ENCODE results near the gene GRPEL2.
"Not testable (repeated sequence)": the region's sequence is repeated elsewhere in the genome, so short reads cannot be mapped to it uniquely, and the experiment has no call there.

The GRPEL2 gene

DNA sequence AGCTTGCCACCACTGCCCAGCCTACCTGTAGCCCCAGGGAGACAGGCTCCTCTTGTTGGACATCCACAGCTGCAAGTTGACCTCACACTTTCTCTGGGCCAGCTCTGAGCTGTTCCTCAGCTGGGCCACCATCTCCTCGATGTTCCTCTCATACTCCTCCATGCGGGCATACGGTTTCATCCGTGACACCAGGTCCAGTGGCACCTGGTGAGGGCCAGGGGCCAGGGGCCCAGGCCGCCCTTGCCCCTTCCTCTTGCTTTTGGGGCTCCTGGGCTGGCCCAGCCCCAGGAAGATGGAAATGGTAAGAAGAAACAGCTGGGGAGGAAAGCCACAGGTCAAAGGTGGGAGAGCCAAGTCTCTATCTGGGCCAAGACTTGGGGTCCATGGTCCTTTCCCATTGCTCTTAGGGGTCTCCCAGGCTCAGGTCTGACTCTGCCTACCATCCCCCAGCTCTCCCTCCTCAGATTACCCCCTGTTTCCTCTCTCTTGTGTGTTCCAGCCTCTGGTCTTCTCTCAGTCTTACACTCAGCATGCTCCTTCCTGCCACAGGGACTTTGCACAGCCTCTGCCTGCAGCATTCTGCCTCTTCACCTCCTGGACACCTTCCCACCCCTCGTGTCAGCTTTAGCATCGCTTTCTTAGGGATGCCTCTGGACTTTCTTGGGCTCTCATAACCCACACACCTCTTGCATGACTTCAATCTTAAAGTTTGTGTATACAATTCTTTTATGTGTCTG lies 31.6 kb downstream of the GRPEL2 start:
- DNase-seq (ENCODE audit: low read depth, low spot score), result no peak

DNA sequence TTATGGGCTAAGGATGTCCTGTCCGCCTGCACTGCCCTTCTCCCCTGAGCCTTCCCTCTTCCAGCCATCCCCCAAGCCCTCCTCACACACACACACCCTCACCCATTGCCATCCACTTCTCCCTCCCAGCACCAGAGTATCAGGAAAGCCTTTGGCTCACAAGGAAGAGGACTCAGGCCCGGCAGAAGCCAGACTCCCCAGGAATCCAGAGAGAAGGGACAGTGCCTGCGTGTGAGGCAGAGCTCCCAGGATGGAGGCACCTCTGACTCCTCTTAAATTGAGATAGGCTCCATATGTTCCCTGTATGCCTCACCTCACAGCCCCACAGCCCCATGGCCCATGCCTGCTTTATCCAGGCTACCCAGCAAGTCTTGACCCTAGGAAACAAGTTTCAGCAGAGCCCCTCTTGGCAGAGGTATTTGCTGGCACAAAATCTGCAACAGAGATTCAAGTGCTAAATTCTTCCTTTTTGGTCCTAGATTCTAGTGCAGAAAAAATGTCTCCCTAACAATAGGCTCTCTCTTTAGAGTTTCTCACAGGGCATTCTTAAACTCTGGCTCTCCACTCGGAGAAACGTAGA lies 33.0 kb downstream of the GRPEL2 start:
- no peak for DNase-seq (ENCODE audit: low read depth, low spot score)

DNA sequence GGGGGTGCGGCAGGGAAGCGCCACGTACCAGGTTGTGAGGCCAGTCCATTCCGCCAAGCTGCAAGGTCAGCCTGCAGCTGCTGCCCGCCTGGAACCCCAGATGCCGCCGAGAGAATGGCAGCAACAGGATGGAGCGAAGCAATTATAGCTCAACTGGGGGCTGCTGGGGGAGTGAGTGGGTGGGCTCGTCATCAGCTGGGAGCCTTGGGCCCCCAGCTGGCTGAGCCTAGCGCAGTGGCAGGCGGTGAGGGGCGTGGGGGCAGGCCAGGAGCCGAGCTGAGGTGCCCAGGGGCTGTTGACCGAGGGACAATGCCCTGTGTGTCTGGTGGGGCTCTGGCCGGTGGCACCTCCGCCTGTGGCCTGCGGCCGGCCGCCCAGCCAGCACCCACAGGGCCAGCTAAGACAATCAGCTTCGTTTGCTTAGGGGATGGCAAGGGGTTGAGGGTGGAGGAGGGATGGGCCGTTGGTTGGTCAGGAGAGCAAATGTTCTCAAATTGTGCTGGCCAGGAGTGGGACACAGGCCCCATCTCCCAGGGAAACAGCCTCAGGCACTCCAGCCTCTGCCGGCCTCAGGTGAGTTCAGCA lies 34.0 kb downstream of the GRPEL2 start, which contains the start of gene IL17B:
Gene IL17B, minus strand, starts transcription at position 116 of the 585 bp plus-strand sequence. Its CDS starts 67 bp downstream, at position 49.
- no peak for DNase-seq (ENCODE audit: low read depth, low spot score)

DNA sequence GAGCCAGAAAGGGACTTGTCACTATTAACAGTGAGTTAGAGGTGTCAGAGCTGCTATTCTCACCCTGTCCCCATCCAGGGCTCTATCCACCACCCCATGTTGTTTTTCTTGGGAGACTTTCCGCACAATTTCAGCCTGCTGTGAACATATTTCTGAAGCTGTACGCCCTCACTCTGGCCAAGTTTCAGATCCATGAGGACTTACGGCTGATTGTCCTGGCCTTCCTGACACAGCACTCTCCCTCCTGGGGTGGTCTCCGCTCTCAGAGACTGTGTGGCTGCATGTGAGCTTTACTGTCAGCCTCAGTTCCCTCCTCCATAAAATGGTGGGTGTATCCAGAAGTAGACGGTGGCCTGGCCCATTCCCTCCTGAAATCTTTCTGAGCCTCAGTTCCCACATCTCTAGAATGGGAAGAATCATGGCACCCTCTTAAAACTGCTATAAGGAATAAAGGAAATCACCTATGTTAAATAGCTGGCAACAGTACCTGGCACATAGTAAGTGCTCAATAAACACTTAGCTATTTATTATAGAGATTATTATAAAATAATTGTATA lies 34.6 kb downstream of the GRPEL2 start:
- no peak for DNase-seq (ENCODE audit: low read depth, low spot score)

DNA sequence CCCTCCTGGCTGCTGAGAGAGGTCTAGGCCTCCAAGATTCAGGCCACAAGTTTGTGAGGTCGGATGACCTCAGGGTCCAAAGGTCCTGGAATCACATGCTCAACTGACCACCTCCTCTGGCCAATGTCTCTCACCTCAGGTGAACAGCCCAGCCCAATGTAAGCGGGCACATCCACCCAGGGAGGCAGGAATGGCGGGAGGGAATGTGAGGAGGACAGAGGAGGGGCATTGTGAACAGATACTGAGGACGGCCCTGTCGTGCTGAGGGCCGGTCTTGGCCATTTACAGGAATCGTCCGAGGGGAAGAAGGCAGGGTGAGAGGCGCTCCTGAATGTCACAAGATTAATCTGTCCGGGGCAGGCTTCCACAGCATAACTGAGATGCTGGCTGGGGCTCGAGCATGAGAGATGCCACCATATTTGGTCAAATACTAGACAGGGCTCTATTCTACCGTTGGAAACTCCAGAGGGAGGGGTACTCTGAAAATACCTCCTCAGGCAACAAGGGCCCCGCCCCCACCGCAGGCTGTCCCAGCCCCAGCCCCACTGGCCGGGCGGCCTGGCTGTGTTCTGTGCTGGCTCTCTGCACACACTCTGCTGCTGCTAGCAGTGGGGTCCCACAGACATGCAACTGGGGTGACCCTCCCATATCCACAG lies 35.3 kb downstream of the GRPEL2 start:
- DNase-seq (ENCODE audit: low read depth, low spot score), result no peak

DNA sequence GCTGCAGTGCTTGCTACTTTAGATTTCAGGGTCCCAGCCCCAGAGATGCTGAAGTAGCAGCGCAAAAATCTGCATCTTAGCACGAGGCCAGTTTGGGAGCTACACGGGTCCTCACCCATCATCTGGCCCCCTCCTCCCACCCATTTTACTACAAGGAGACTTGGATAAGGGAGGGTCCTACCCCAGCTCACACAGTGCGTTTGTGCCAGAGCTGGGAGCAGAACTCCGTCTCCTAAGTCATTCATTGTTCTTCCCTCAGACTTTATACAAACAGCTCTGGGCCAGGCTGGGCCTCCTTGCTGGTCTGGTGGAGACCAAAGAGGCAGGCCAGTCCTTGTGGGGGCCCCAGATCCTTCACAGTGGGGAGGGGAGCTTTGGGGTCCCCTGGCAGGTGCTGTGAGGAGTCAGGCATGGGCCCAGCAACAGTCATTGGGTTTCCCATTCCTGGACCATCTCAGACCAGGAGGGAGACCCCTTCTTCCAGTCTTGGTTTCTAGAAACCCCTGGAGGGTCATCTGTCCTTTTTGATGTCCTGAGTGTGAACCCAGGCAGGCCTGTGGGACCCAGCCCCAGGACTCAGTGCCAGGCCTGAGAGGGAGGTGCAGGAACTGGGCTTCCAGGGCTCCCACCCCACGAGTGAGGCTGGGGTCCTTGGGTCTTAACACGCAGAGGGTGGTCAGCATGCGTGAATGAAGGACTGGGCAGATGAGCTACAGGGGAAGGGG lies 36.1 kb downstream of the GRPEL2 start:
- no peak for DNase-seq (ENCODE audit: low read depth, low spot score)

DNA sequence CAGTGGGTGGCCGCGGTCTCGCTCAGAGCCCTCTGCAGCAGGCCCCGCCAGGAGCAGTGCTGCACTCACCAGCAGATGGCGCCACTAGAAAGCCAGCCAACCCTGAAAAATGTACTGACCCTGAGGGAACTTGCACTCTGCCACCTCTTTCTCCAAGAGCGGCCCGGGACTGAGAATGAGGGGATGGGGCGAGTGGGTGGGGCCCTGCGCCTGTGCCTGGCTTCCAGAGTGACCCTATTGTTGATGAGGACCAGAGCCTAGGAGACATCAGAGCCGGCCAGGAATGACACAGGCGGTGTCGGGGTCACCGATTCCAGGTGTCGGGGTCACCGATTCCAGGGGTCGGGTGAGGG lies 36.7 kb downstream of the GRPEL2 start:
- no peak for DNase-seq (ENCODE audit: low read depth, low spot score)

DNA sequence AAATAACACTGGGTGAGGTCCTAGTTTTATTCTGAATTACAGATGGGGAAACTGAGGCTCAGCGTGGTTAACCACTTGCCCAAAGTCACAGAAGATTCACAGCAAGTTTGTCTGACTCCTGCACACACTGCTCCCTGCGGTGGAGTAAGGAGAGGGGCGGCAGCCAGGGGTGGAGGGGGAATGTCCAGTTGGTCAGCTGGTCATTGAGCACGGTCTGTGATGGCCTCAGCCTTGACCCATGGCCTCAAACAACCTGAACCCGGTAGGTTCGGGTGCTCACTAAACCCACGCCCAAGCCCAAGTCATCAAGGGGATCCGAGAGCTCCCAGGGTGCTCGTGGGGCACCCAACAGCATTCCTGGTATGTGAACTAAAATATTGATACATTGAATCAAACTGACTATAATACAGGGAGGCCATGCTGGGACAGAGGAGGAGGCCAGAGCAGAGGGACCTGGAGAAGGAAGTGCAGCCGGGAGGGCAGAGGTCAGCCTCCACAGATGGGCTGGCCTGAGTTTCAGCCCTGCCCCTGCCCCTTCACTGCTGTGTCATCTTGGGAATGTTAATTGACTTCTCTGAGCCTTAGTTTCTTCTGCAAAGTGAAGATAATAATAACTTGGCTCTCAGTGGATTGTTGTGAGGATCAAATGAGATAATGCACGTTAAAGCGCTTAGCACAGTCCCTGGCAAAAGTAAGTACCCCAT lies 37.4 kb downstream of the GRPEL2 start:
- no peak for DNase-seq (ENCODE audit: low read depth, low spot score)

DNA sequence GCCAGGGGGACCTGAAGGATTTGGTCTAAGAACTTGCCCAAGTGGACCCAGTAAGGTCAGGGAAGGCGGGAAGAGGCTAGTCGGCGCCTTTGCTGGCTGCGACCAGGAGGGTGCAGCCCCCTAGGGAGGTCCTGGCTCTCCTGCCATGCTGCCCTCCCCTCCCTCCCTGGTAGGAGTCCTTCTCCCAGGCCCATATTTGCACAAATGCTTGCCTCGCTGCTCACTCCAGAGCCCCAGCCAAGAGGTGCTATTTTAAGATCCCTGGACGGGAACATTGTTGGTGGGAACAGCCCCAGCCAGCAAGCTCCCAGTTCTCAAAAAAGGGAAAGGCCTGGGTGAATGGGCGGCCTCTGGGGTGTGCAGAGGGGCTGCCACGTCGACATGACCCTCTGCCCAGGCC lies 38.1 kb downstream of the GRPEL2 start:
- no peak for DNase-seq (ENCODE audit: low read depth, low spot score)

DNA sequence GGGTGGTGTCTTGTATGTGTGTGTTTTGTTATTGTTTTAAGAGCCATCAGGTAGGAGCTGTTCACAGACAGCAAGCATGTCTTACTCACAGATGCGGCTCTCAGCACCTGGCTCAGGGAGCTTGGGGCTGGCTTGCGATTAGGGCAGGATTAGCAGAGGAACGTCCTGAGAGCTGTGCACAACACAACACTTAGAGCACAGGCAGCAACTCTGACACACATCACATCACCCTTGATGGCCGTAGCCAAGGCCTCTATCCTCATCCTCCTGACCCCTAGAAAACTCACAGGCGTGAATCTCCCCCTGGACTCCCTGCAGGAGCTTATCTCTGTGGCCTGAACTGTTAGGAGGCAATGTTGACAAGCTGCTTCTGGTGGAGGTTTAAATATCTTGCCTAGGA lies 40.9 kb downstream of the GRPEL2 start:
- DNase-seq (ENCODE audit: low read depth, low spot score), result no peak

DNA sequence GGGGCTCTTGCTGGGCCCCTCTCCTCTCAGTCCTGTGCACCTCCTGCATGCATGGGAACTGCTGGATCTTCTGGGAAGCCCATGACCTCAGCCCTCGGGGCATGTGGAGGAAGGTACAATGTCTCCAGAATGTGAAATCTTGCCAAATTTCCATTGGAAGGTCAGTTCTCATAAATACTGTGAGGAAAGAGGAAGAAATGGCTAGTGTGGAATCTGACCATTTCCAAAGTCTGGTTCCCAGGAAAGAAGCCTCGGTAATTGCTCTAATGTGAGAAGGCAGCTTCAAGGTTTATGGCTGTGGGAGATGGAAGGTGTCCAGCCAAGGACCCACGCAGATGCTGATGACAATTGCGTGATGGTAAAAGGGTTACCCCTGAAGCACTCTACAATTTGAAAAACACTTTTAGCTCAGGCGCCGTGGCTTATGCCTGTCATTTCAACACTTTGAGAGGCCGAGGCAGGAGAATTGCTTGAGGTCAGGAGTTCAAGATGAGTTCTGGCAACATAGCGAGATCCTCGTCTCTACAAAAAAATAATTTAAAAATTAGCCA lies 41.9 kb downstream of the GRPEL2 start:
- DNase-seq (ENCODE audit: low read depth, low spot score), result no peak

DNA sequence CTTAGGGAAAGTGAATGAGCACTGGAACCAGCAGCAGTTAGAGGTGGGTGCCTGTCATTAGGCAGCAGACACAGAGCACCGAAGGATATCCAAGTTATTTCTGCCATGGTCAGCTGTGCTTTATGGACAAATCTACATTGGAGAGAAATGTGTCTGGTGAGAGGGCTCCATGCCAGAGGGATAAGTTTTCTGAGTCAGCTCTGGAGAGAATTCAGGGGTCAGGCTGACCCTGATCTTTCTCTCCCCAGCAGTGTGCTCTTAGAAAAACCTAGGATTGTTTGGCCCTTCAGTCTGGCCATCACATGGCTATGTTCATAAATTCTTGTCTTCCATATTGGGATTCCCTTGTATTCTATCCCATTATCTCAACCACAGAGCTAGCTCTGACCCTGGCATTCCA lies 42.7 kb downstream of the GRPEL2 start:
- no peak for DNase-seq (ENCODE audit: low read depth, low spot score)

DNA sequence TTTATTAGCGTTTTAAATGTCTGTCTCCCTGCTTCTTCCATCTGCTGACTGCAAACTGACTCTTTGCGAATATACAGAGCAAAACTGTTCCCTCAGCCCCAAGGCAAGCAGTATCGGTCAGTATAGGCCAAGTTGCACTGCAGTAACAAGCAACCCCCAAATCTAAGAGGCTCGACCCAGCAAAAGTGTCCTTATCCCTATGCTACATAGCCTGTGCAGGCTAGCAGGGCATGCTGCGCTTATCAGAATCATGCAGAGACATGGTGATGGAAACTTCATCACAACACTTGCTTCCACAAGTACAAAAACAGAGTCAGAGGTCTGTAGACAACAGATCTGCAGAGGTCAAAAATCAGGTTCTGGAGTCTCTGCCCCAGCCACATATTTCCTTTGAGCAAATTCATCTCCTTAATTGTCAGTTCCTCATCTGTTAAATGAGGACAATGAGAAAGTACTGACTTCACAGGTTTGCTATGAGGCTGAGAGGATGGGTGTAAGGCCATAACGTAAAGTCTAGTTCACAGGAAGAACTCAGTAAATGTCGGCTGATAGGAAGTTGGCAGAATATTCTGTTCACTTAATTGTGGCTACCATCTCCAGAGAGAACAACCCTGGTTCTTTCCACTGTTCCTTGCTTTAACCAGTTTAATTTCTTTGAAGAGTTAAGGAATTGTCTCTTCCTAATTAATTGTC lies 43.3 kb downstream of the GRPEL2 start:
- DNase-seq (ENCODE audit: low read depth, low spot score), result no peak

DNA sequence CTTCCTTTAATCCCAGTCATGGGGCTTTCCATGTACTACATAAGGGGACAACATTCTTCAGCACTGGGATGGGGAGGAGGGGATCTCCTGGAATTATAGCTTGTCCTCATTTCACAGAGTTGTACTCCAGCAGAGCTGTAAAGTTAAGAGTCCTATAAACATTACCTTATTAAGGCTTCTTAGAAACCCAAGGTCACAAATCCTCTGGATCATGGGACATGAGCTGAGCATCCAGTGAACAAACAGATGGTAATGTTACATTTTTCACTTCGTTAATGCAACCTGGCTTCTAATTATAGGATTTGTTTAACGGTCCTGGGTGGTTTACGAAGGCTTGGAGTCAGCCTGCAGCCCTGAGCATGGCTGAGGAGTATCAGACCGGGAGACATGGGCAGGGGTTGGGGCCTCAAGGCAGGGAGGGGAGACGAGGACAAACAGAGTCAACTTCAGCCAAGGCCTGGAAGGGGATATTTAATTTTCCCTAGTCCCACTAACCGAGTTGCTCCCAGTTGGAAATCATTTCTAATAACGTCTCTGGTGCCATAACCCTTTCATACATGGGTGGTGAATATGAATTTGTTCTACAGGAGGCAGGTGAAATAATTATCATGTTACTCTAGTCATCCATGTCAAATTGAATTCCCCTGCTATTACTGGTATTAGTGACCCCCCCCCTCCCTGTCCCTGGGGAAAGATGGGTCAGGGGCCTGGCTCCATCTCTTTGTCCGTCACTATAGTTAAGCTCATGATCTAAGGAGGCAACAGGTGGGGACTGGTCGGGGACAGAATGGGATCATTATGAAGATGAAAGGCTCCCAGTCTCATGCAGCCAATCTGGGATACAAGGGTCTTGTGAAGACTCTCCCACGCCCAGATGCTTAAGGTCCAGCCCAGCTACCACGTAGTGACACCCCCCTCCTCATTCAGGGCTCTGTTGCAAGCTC lies 44.5 kb downstream of the GRPEL2 start:
- DNase-seq (ENCODE audit: low read depth, low spot score), result no peak

DNA sequence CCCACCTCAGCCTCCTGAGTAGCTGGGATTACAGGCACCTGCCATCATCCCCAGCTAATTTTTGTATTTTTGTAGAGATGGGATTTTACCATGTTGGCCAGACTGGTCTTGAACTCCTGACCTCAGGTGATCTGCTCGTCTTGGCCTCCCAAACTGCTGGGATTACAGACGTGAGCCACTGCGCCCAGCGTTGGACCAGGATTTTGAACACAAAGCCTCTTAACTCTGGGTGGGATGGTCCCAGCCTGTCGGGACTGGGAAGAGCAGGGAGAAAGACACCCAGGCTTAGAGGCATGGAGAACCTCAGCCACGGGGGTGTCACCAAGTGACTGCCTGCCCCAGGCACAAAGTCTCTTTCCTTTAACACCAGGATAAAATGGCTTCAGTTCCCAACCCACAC lies 45.8 kb downstream of the GRPEL2 start:
- DNase-seq (ENCODE audit: low read depth, low spot score), result not testable (repeated sequence)

DNA sequence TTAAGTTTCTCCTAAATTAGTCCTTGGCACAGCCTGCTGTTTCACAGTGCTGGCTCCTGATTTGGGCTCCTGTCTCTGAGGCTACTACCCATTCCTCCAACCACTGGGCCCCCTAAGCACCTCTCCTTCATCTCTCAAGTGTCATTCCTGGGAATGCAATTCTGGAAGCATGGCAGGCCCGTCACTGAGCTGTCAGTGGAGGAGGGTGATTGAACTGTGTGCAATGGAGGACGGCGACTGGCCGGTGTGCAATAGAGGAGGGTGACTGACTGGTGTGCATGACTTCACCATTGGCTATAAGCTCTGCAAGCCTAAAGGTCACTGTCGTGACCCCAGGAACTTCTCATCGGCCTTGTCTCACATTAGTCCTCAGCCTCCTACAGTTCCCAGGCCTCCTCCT lies 46.2 kb downstream of the GRPEL2 start:
- no peak for DNase-seq (ENCODE audit: low read depth, low spot score)

DNA sequence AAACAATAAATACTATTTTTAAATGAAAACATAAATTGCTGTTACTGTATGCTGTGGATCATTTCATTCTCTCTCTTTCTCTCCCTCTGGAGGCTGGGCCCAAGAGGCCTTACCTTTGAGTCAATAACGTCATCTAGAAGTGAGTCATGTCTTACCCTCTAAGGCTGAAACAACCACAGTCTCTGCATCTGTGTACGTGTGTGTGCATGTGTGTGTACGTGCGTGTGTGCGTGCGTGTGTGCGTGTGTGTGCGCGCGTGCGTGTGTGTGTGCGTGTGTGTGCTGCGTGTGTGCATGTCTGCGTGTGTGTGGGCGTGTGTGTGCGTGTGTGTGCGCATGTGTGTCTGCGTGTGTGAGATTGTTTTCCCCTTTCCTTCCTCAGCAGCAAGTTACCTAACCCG lies 47.4 kb downstream of the GRPEL2 start:
- no peak for DNase-seq (ENCODE audit: low read depth, low spot score)

DNA sequence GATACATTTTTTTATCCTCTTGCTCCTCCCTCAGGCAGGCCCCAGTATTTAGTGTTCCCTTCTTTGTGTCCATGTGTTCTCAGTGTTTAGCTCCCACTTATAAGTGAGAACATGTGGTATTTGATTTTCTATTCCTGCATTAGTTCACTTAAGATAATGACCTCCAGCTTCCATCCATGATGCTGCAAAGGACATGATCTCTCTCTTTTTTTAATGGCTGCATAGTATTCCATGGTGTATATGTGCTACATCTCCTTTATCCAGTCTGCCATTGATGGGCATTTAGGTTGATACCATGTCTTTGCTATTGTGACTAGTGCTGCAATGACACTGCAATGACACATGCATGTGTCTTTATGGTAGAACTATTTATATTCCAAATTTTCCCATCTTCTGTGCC lies 49.7 kb downstream of the GRPEL2 start:
- not testable (repeated sequence) for DNase-seq (ENCODE audit: low read depth, low spot score)

DNA sequence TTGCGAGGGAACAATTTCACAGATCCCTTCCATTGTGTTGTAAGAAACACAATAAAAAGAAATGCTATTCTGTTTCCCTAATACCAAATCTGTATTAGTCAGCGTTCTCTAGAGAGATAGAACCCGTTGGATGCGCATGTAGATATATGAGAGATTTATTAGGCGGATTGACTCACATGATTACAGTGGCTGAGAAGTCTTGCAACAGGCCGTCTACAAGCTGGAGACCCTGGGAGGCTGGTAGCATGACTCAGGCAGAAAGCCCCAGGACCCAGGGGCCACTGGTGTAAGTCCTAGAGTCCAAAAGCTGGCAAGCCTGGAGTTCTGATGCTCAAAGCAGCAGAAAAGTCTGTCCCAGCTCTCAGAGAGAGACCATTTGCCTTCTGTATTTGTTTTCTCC lies 52.2 kb downstream of the GRPEL2 start:
- DNase-seq (ENCODE audit: low read depth, low spot score), result no peak
